Measurements from ENCODE around the gene ABCB7.
"Not testable (repeated sequence)": the region's sequence is repeated elsewhere in the genome, so short reads cannot be mapped to it uniquely, and the experiment has no call there.

DNA sequence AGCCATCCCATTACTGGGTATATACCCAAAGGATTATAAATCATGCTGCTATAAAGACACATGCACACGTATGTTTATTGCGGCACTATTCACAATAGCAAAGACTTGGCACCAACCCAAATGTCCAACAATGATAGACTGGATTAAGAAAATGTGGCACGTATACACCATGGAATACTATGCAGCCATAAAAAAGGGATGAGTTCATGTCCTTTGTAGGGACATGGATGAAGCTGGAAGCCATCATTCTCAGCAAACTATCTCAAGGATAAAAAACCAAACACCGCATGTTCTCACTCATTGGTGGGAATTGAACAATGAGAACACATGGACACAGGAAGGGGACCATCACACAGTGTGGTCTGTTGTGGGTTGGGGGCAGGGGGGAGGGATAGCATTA is 111.9 kb downstream of the ABCB7 start:
- not testable (repeated sequence) for TF ChIP-seq POLR2A (IDR thresholded peaks at IDR 0.05; ENCODE audit: low read depth, low read length); TAF1 (IDR thresholded peaks at IDR 0.05; ENCODE audit: borderline replicate concordance, low read depth, low read length)
